Left ventricle myocardium inferior (tissue), 1 donor: ENCODE measurements around the gene EEF1AKMT1. TPM values are rescaled to one million over a fixed set of nuclear protein-coding genes. Genes with fewer than 3 reads are reported as not detected.
"Not testable (repeated sequence)": the region's sequence is repeated elsewhere in the genome, so short reads cannot be mapped to it uniquely, and the experiment has no call there.

Experiments used
- DNase-seq: peaks from one replicate; pipeline ENCODE4 v3.0.0-alpha.2; 2020
- H3K27ac ChIP-seq: fragments of 200-600 bp; replicated peaks from 2 replicates; pipeline ENCODE4 v1.8.0; 2021
- H3K27me3 ChIP-seq: fragments of 200-600 bp; 2 replicates; pipeline ENCODE4 v1.8.0; 2021; ENCODE audit warnings: low read depth
- H3K36me3 ChIP-seq: fragments of 200-600 bp; 2 replicates; pipeline ENCODE4 v1.8.0; 2021
- H3K4me1 ChIP-seq: fragments of 200-600 bp; 2 replicates; pipeline ENCODE4 v1.8.0; 2021
- H3K4me3 ChIP-seq: fragments of 200-600 bp; 2 replicates; pipeline ENCODE4 v1.8.0; 2021; ENCODE audit warnings: mild to moderate bottlenecking, moderate library complexity
- H3K9me3 ChIP-seq: fragments of 200-600 bp; replicated peaks from 2 replicates; pipeline ENCODE4 v1.8.0; 2021
- intact Hi-C: fragments of 100-400 bp; cut with micrococcal nuclease; formaldehyde crosslinking; loops from one replicate; pipeline ENCODE4 v1.11.0; 2022
- total RNA-seq: library from RNA; stranded (reverse); fragmentation: NEBNext Ultra II Directional; extraction: Animal tissue kit (Norgen Biotek cat#: 25700); gene quantifications from one replicate; pipeline ENCODE4 v1.2.1, GENCODE V29; 2021
- TF ChIP-seq, protein P1 (sequence below): fragments of 200-600 bp; IDR thresholded peaks from 2 replicates; pipeline ENCODE4 v1.8.0; 2021; ENCODE audit warnings: antibody characterized with exemption, mild to moderate bottlenecking, borderline replicate concordance
- donor health status: DM: no; HTN: yes; CAD: no; lungs with severe emphysema.

The EEF1AKMT1 gene
- total RNA-seq, 1 donor from 2014 or later = 10.1 TPM

DNA sequence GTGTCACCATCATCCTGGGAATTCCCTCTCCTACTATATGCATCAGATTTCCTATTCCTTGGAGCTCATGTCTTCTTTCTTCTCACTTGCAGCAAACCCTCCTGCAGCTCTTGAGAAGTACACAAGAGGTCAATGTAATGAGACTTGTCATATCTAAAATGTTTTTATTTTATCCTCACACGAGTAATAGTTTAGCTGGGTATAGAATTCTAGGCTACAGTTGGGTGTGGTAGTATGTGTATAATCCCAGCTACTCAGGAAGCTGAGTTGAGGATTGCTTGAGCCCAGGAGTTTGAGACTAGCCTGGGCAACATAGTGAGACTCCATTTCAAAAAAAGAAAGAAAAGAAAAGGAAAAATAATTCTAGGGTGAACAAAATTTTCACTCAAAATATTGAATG lies 24.4 kb downstream of the EEF1AKMT1 start:
- Histone ChIP-seq H3K36me3 (peaks cover 10% of the 10 kb centered on the region), H3K27me3 (no peaks in the 10 kb centered on the region), H3K9me3 (peaks cover 42% of the 10 kb centered on the region), H3K4me3 (no peak overlapping the region), H3K27ac (no peak overlapping the region), H3K4me1 (no peaks in the 10 kb centered on the region)
- no peak for DNase-seq
- intact Hi-C loops = no loop called here
- TF ChIP-seq, protein P1, sequence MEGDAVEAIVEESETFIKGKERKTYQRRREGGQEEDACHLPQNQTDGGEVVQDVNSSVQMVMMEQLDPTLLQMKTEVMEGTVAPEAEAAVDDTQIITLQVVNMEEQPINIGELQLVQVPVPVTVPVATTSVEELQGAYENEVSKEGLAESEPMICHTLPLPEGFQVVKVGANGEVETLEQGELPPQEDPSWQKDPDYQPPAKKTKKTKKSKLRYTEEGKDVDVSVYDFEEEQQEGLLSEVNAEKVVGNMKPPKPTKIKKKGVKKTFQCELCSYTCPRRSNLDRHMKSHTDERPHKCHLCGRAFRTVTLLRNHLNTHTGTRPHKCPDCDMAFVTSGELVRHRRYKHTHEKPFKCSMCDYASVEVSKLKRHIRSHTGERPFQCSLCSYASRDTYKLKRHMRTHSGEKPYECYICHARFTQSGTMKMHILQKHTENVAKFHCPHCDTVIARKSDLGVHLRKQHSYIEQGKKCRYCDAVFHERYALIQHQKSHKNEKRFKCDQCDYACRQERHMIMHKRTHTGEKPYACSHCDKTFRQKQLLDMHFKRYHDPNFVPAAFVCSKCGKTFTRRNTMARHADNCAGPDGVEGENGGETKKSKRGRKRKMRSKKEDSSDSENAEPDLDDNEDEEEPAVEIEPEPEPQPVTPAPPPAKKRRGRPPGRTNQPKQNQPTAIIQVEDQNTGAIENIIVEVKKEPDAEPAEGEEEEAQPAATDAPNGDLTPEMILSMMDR = no peak

DNA sequence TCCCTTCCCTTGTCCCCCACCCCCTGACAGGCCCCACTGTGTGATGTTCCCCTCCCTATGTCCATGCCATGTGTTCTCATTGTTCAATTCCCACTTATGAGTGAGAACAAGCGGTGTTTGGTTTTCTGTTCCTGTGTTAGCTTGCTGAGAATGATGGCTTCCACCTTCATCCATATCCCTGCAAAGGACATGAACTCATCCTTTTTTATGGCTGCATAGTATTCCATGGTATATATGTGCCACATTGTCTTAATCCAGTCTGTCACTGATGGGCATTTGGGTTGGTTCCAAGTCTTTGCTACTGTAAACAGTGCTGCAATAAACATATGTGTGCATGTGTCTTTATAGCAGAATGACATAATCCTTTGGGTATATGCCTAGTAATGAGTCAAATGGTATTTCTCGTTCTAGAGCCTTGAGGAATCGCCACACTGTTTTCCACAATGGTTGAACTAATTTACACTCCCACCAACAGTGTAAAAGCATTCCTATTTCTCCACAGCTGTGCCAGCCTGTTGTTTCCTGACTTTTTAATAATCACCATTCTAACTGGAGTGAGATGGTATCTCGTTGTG lies 29.8 kb downstream of the EEF1AKMT1 start:
- peaks cover 40% of the 10 kb centered on the region for H3K9me3 ChIP-seq
- DNase-seq, H3K4me1 ChIP-seq, H3K27me3 ChIP-seq, intact Hi-C loops, H3K27ac ChIP-seq, H3K36me3 ChIP-seq, H3K4me3 ChIP-seq: not testable (repeated sequence)

DNA sequence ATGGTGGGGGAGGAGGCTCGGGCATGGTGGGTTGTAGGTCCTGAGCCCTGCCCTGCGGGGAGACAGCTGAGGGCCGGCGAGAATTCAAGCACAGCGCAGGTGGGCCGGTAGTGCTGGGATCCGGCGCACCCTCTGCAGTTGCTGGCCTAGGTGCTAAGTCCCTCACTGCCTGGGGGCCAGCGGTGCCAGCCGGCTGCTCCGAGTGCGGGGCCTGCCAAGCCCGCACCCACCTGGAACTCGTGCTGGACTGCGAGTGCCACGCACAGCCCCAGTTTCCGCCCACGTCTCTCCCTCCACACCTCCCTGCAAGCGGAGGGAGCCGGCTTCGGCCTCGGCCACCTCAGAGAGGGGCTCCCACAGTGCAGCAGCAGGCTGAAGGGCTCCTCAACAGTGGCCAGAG lies 33.7 kb downstream of the EEF1AKMT1 start:
- H3K36me3 ChIP-seq = peaks cover 15% of the 10 kb centered on the region
- no peak overlapping the region for H3K27ac ChIP-seq
- no peaks in the 10 kb centered on the region for H3K4me1 ChIP-seq
- intact Hi-C loops = no loop called here
- H3K9me3 ChIP-seq = peaks cover 26% of the 10 kb centered on the region
- H3K27me3 ChIP-seq = no peaks in the 10 kb centered on the region
- DNase-seq = no peak
- no peak overlapping the region for H3K4me3 ChIP-seq
- TF ChIP-seq, protein P1 = no peak

DNA sequence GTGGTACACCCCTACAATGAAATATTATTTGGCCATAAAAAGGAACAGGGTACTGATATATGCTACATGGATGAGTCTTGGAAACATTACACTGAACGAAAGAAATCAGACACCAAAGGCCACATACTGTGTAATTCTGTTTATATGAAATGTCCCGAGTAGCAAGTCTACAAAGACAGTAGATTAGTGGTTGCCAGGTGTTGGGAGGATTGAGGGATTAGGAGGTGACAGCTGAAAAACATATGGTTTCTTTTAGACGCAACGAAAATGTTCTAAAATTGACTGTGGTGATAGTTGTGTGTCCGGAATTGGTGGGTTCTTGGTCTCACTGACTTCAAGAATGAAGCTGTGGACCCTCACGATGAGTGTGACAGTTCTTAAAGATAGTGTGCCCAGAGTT lies 35.1 kb downstream of the EEF1AKMT1 start:
- no peak for DNase-seq
- TF ChIP-seq, protein P1 = no peak
- H3K9me3 ChIP-seq = peaks cover 17% of the 10 kb centered on the region
- H3K27ac ChIP-seq = no peak overlapping the region
- no peak overlapping the region for H3K4me3 ChIP-seq
- no peaks in the 10 kb centered on the region for H3K27me3 ChIP-seq
- intact Hi-C loops = no loop called here
- H3K36me3 ChIP-seq = peaks cover 15% of the 10 kb centered on the region
- no peaks in the 10 kb centered on the region for H3K4me1 ChIP-seq

DNA sequence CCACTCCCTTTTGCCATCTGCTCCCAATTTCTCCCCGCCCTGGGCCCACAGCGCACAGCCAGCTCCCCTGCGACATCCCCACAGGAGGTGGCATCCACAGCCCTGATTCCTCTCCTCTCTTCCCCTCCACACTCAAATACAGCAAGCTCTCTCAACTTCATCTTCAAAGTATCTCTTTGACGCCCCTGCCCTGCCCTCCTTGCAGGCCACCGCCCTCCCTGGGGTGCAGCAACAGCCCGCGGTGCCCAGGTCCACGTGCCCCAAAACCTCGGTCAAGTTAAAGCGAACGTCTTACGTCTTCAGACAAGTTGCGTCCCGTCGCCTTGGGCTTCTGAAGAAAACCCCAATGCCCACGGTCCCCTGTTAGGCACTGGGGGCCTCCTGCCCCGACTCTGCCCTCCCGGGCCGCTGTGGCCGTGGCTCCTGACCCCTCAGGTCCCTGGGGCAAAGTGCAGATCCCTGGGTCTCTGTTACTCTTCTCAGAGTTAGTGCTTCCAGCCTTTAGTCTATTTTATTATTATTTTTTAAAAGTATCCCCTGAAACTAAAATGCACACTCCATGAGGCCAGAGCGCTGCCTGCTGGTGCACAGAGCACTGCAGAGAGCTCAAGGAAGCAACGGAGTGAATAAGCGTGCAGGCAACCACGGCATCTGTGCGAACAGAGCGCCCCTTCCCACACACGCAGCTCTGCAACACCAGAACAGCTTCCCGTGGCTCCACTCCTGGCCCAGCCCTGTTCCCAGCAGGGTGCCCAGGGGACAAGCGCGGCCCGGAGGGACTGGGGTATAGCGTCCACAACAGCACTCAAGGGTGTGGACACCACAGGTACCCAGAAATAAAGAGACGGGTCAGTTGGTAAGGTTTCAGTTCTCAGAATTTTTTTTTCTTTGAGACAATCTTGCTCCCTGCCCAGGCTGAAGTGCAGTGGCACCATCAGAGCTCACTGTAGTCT lies 43.9 kb downstream of the EEF1AKMT1 start:
- intact Hi-C loops = no loop called here
- no peak for DNase-seq
- TF ChIP-seq, protein P1 = no peak
- peaks cover 16% of the 10 kb centered on the region for H3K36me3 ChIP-seq
- no peaks in the 10 kb centered on the region for H3K27me3 ChIP-seq
- no peaks in the 10 kb centered on the region for H3K9me3 ChIP-seq
- no peak overlapping the region for H3K4me3 ChIP-seq
- H3K4me1 ChIP-seq = no peaks in the 10 kb centered on the region
- H3K27ac ChIP-seq = no peak overlapping the region
